Prostate gland (tissue), 2 donors: Measurements from ENCODE around the gene ADPRHL1.

Source experiments
- CTCF ChIP-seq, 4 experiments: fragments of 200-600 bp in 2 of 4; fragments of 450-650 bp in 2 of 4; sonication (generic) in 2 of 4; IDR thresholded peaks; 1 replicate in 3 of 4; 2 replicates in 1 of 4; pipeline ENCODE4 v1.5.1; 2016 to 2019; ENCODE audit warnings: antibody characterized with exemption in 4 of 4, mild to moderate bottlenecking in 2 of 4, moderate library complexity in 2 of 4
- POLR2A ChIP-seq: fragments of 450-650 bp; IDR thresholded peaks from one replicate; pipeline ENCODE4 v1.6.1; 2016; ENCODE audit warnings: antibody characterized with exemption, mild to moderate bottlenecking

- TF ChIP-seq CTCF (IDR thresholded peaks at IDR 0.05) = no peak
- no peak for TF ChIP-seq POLR2A
Measured at GRCh38 chr13:113502686-113503085, 49.4 kb upstream of the ADPRHL1 start.
